Astrocyte (in vitro differentiated cells and primary cell): ENCODE data around the gene PPP1R12C. TPM values are rescaled to one million over a fixed set of nuclear protein-coding genes. Genes with fewer than 3 reads are reported as not detected.

ENCODE experiments used
- DNase-seq: peaks from one replicate; pipeline ENCODE4 v3.0.0-alpha.2; 2010; ENCODE audit warnings: low read depth
- FAIRE-seq: peaks from 2 replicates; lab custom pipeline; 2011; peaks lifted over from hg19 to GRCh38; lab: Jason Lieb, UNC
- H2AFZ ChIP-seq: 2 replicates; pipeline ENCODE4 v1.6.0; 2012; ENCODE audit warnings: low read depth, low read length, inconsistent platforms
- H3K27ac ChIP-seq: 2 replicates; pipeline ENCODE4 v1.5.1; 2011; ENCODE audit warnings: low read depth, low read length, inconsistent platforms
- H3K27me3 ChIP-seq: 2 replicates; pipeline ENCODE4 v1.6.0; 2011; ENCODE audit warnings: low read length, inconsistent platforms; ENCODE audit not compliant: insufficient read depth
- H3K36me3 ChIP-seq: 2 replicates; pipeline ENCODE4 v1.5.1; 2011; ENCODE audit warnings: low read length, inconsistent platforms; ENCODE audit not compliant: insufficient read depth
- H3K4me1 ChIP-seq: 2 replicates; pipeline ENCODE4 v1.5.1; 2011; ENCODE audit warnings: low read length, inconsistent platforms; ENCODE audit not compliant: insufficient read depth
- H3K4me2 ChIP-seq: 2 replicates; pipeline ENCODE4 v1.6.0; 2012; ENCODE audit warnings: low read length, inconsistent platforms
- H3K4me3 ChIP-seq: 2 replicates; pipeline ENCODE4 v1.5.1; 2011; ENCODE audit warnings: low read depth, mild to moderate bottlenecking, low read length, inconsistent platforms; ENCODE audit not compliant: insufficient read depth
- H3K79me2 ChIP-seq: 2 replicates; pipeline ENCODE4 v1.6.0; 2012; ENCODE audit warnings: mild to moderate bottlenecking, low read length, inconsistent platforms; ENCODE audit not compliant: insufficient read depth
- H3K9ac ChIP-seq: 2 replicates; pipeline ENCODE4 v1.6.0; 2012; ENCODE audit warnings: mild to moderate bottlenecking, low read length, inconsistent platforms
- H3K9me3 ChIP-seq: 2 replicates; pipeline ENCODE4 v1.5.1; 2012; ENCODE audit warnings: low read depth, mild to moderate bottlenecking, low read length, inconsistent platforms; ENCODE audit not compliant: insufficient read depth
- H4K20me1 ChIP-seq: 2 replicates; pipeline ENCODE4 v1.6.0; 2012; ENCODE audit warnings: low read length, inconsistent platforms; ENCODE audit not compliant: insufficient read depth
- H3K27ac Mint-ChIP-seq: one replicate; pipeline ENCODE4 v1.8.0; 2021; ENCODE audit warnings: mild to moderate bottlenecking, mixed read lengths; ENCODE audit not compliant: unreplicated experiment
- H3K27me3 Mint-ChIP-seq: one replicate; pipeline ENCODE4 v1.8.0; 2021; ENCODE audit warnings: low read depth, mixed read lengths; ENCODE audit not compliant: unreplicated experiment
- H3K36me3 Mint-ChIP-seq: one replicate; pipeline ENCODE4 v1.8.0; 2021; ENCODE audit warnings: low read depth, mixed read lengths; ENCODE audit not compliant: unreplicated experiment
- H3K4me1 Mint-ChIP-seq: one replicate; pipeline ENCODE4 v1.8.0; 2021; ENCODE audit warnings: low read depth, mixed read lengths; ENCODE audit not compliant: unreplicated experiment
- H3K4me3 Mint-ChIP-seq: one replicate; pipeline ENCODE4 v1.8.0; 2021; ENCODE audit warnings: mild to moderate bottlenecking, moderate library complexity, mixed read lengths; ENCODE audit not compliant: unreplicated experiment
- H3K9me3 Mint-ChIP-seq: one replicate; pipeline ENCODE4 v1.8.0; 2021; ENCODE audit warnings: mild to moderate bottlenecking, mixed read lengths; ENCODE audit not compliant: unreplicated experiment
- EZH2 ChIP-seq: IDR thresholded peaks from 2 replicates; pipeline ENCODE4 v1.6.1; 2012; ENCODE audit warnings: mild to moderate bottlenecking, low read length, inconsistent platforms; ENCODE audit not compliant: insufficient read depth
- total RNA-seq: library from RNA; stranded (reverse); gene quantifications from 2 replicates; pipeline ENCODE4 v1.2.1, GENCODE V29; 2021
- TF ChIP-seq, protein P1 (sequence below): IDR thresholded peaks from 2 replicates; pipeline ENCODE4 v1.5.1; 2011; ENCODE audit warnings: low read depth, mild to moderate bottlenecking, inconsistent platforms, low read length, moderate library complexity; ENCODE audit not compliant: insufficient read depth

Gene PPP1R12C
- total RNA-seq, 1 donor from 2014 or later: 86.2 TPM

- Mint-ChIP-seq H3K27ac (no peak overlapping the region), H3K9me3 (peaks cover 2% of the 10 kb centered on the region), H3K4me3 (no peak overlapping the region), H3K4me1 (no peaks in the 10 kb centered on the region), H3K27me3 (no peaks in the 10 kb centered on the region), H3K36me3 (peaks cover 20% of the 10 kb centered on the region)
- H3K27ac ChIP-seq: no peak overlapping the region
- peaks cover 4% of the 10 kb centered on the region for H3K9me3 ChIP-seq
- H3K9ac ChIP-seq: no peak overlapping the region
- peaks cover 10% of the 10 kb centered on the region for H3K36me3 ChIP-seq
- H3K4me3 ChIP-seq: no peak overlapping the region
- H3K79me2 ChIP-seq: peaks cover 25% of the 10 kb centered on the region
- no peaks in the 10 kb centered on the region for H3K27me3 ChIP-seq
- FAIRE-seq: no peak
- H4K20me1 ChIP-seq: peaks cover 52% of the 10 kb centered on the region
- no peak overlapping the region for H2AFZ ChIP-seq
- H3K4me2 ChIP-seq: no peak overlapping the region
- H3K4me1 ChIP-seq: no peaks in the 10 kb centered on the region
- no peak for DNase-seq
- TF ChIP-seq, protein P1, sequence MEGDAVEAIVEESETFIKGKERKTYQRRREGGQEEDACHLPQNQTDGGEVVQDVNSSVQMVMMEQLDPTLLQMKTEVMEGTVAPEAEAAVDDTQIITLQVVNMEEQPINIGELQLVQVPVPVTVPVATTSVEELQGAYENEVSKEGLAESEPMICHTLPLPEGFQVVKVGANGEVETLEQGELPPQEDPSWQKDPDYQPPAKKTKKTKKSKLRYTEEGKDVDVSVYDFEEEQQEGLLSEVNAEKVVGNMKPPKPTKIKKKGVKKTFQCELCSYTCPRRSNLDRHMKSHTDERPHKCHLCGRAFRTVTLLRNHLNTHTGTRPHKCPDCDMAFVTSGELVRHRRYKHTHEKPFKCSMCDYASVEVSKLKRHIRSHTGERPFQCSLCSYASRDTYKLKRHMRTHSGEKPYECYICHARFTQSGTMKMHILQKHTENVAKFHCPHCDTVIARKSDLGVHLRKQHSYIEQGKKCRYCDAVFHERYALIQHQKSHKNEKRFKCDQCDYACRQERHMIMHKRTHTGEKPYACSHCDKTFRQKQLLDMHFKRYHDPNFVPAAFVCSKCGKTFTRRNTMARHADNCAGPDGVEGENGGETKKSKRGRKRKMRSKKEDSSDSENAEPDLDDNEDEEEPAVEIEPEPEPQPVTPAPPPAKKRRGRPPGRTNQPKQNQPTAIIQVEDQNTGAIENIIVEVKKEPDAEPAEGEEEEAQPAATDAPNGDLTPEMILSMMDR: no peak
- no peak for TF ChIP-seq EZH2
These were observed 16.2 kb downstream of the PPP1R12C start for GRCh38 chr19:55101261-55101660.

DNA sequence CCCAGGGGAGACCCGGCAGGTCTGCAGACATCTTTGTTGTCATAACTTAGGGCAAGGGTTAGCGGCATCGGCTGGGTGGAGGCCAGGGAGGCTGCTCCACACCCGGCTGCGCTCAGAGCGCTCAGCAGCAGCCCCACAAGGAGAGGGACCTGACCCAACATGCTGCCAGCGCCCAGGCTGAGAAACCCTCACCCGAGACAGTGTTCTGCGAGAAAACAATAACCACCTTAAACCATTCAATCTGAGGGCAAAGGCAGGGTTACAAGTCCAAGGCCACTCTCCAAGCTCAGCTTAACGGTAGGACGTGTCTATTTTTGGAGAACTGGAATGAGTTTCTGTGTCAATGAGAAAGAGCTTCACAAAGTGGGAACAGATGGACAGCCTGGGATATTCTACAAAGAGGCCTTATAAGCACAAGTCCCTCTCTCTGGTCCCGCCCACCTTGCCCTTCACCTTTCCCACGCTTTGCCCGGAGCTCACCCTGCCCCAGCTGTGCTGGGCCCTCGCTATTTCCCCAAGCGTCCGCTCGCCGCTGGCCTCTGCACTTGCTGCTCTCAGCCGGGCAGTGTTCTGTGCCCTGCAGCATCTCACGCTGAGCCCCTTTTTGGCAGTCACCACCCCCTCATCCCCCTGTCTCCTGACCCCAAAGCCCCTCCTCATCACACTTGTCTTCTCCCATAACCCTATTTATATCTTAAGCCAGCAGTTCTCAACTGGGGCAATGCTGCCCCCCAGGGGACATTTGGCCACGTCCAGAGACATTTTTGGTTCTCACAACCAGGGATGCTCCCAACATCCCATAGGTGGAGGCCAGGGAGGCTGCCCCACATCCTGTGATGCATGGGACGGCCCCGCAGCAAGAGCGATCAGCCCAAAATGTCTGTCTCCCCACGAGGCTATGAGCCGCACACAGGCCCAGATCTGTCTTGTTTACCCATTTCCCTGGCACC is 17.6 kb downstream of the PPP1R12C start:
- H3K79me2 ChIP-seq: peaks cover 13% of the 10 kb centered on the region
- H3K27me3 ChIP-seq: no peaks in the 10 kb centered on the region
- H3K4me1 Mint-ChIP-seq: no peaks in the 10 kb centered on the region
- no peaks in the 10 kb centered on the region for H3K27me3 Mint-ChIP-seq
- no peak overlapping the region for H3K4me2 ChIP-seq
- peaks cover 39% of the 10 kb centered on the region for H4K20me1 ChIP-seq
- TF ChIP-seq, protein P1: peak; percentile 7
- TF ChIP-seq EZH2: no peak
- H3K4me3 ChIP-seq: no peak overlapping the region
- H3K36me3 Mint-ChIP-seq: peaks cover 20% of the 10 kb centered on the region
- no peaks in the 10 kb centered on the region for H3K4me1 ChIP-seq
- H3K9me3 ChIP-seq: peaks cover 4% of the 10 kb centered on the region
- no peak overlapping the region for H3K9ac ChIP-seq
- peaks cover 10% of the 10 kb centered on the region for H3K36me3 ChIP-seq
- H3K9me3 Mint-ChIP-seq: peaks cover 2% of the 10 kb centered on the region
- DNase-seq: no peak
- no peak overlapping the region for H3K27ac Mint-ChIP-seq
- FAIRE-seq: no peak
- H3K27ac ChIP-seq: no peak overlapping the region
- no peak overlapping the region for H3K4me3 Mint-ChIP-seq
- H2AFZ ChIP-seq: no peak overlapping the region
